ENCODE results near the gene ADH1C.

ADH1C gene

DNA sequence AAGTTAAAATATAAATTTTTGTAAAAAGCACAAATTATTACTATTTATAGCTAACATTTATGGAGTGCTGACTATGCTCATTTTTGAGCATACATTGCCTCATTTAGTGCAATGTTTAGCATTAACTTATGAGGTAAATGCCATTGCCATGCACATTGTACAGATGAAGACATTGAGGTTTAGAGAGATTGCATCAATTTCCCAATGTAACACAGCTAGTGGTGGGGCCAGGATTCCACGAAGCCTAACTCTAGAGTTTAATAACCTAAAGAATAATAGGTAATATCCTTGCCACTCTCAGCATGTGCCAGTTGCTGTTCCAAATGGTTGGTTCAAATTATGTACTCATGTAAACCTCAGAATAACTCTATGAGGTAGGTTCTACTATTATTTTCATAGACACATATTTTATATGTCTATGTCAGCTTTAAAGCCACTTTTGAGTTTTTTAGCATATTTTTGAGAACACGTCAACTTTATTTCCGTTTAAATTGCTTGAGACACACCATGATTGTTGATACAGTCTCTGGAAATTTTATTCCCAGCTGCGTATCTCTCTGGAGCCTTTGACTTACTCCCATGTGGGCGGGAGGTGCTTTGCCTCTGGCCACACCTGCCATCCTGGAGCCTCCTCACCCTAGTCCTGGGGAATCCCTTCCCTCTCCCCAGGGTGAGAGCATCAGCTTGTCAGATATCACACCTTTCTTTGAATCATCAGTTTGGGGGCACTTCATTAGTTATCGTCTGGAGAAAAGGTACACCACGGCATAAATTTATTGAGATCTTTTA, 51.0 kb downstream of the ADH1C start:
- DNase-seq (ENCODE audit: low spot score): no peak

DNA sequence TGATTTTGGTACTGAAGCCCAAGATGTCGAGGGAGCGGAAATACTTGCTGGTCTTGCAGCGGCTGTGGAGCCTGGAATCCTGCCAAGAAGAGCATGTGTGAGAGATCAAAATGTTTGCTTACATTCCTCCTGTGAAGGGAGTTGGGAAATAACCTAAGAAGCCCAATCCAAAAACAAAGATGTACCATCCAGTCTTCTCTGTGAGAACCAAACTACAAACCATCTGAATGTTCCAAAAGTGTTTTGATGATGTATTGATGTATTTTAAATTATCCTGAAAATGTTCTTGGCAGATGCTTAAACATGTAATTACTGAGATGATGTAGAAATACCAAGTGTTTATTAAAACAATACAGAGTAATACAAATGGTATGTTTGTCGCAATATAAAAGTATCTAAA, 51.6 kb downstream of the ADH1C start:
- DNase-seq (ENCODE audit: low spot score): no peak

DNA sequence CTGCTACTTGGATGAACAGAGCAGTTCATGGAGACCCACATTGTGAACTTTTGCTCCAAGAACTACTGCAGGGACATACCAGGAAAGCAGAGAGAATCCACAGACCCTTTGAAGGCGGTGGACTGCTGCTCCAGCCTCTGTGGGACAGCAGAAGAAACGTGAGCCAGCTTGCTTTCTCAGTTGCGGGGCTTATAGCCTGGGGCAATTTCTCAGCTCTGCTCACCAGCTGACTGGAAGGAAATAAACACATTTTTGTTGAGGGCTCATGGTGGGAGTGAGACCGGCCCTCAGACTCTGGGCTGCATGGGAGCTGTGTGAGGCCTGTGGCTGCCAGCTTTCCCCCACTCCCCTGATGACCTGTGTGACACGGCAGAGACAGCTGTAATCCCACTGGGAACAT, 59.2 kb downstream of the ADH1C start:
- DNase-seq (ENCODE audit: low spot score): no peak

- no peak for DNase-seq (ENCODE audit: low spot score)
Measured at GRCh38 chr4:99290848-99291786, 61.4 kb downstream of the ADH1C start, which contains the start of gene ADH1A. TSS of gene ADH1A (minus strand) at chr4:99290985. CDS start at chr4:99290914, 71 bp downstream.
